GM23338 (cell line): ENCODE measurements around the gene DLG4. TPM values are rescaled to one million over a fixed set of nuclear protein-coding genes. Genes with fewer than 3 reads are reported as not detected.
A peak's percentile ranks its signal among the peaks of the same experiment; 100 is the strongest.

Source experiments
- ATAC-seq: fragments of 200-7000 bp; cut with Tn5 transposase; 3 replicates; pipeline ENCODE4 v1.9.1; 2020
- DNase-seq: peaks from one replicate; pipeline ENCODE4 v3.0.0-alpha.2; 2015; ENCODE audit warnings: low spot score
- H2AFZ ChIP-seq: fragments of 200-600 bp; sonication (generic); 2 replicates; pipeline ENCODE4 v1.8.0; 2016; ENCODE audit warnings: antibody characterized with exemption, mild to moderate bottlenecking, moderate library complexity
- H3F3A ChIP-seq: fragments of 200-600 bp; sonication (generic); replicated peaks from 2 replicates; pipeline ENCODE4 v1.8.0; 2017; ENCODE audit warnings: antibody characterized with exemption, mixed run types, low read depth
- H3K27ac ChIP-seq: fragments of 200-600 bp; sonication (generic); 2 replicates; pipeline ENCODE4 v1.6.1; 2016; ENCODE audit warnings: low read depth
- H3K27me3 ChIP-seq: fragments of 200-600 bp; sonication (generic); 2 replicates; pipeline ENCODE4 v1.8.0; 2016; ENCODE audit warnings: mild to moderate bottlenecking, mixed run types, moderate library complexity; ENCODE audit not compliant: insufficient read depth
- H3K36me3 ChIP-seq: fragments of 200-600 bp; sonication (generic); 2 replicates; pipeline ENCODE4 v1.8.0; 2016; ENCODE audit warnings: mild to moderate bottlenecking; ENCODE audit not compliant: insufficient read depth
- H3K4me1 ChIP-seq: fragments of 200-600 bp; sonication (generic); 2 replicates; pipeline ENCODE4 v1.8.0; 2016; ENCODE audit warnings: mild to moderate bottlenecking, moderate library complexity; ENCODE audit not compliant: insufficient read depth
- H3K4me2 ChIP-seq: fragments of 200-600 bp; sonication (generic); 2 replicates; pipeline ENCODE4 v1.7.1; 2017; ENCODE audit warnings: mixed run types
- H3K4me3 ChIP-seq: fragments of 200-600 bp; sonication (generic); 2 replicates; pipeline ENCODE4 v1.6.1; 2016; ENCODE audit warnings: mixed run types
- H3K79me2 ChIP-seq: fragments of 200-600 bp; sonication (generic); replicated peaks from 2 replicates; pipeline ENCODE4 v1.8.0; 2017; ENCODE audit warnings: mild to moderate bottlenecking; ENCODE audit not compliant: insufficient read depth
- H3K9me2 ChIP-seq: fragments of 200-600 bp; sonication (generic); 2 replicates; pipeline ENCODE4 v1.8.0; 2017; ENCODE audit not compliant: insufficient read depth
- H4K20me1 ChIP-seq: fragments of 200-600 bp; sonication (generic); replicated peaks from 2 replicates; pipeline ENCODE4 v1.8.0; 2017; ENCODE audit warnings: mild to moderate bottlenecking; ENCODE audit not compliant: insufficient read depth
- H3K27ac Mint-ChIP-seq: 2 replicates; pipeline ENCODE4 v1.8.0; 2020; ENCODE audit warnings: inconsistent platforms, mild to moderate bottlenecking, moderate library complexity, mixed read lengths
- H3K27me3 Mint-ChIP-seq: 3 replicates; pipeline ENCODE4 v1.8.0; 2022; ENCODE audit warnings: low read depth, mild to moderate bottlenecking, moderate library complexity, mixed read lengths, inconsistent platforms; ENCODE audit not compliant: insufficient read depth, poor library complexity
- H3K36me3 Mint-ChIP-seq: 3 replicates; pipeline ENCODE4 v1.8.0; 2021; ENCODE audit warnings: low read depth, mild to moderate bottlenecking, inconsistent platforms, moderate library complexity, mixed read lengths
- H3K4me1 Mint-ChIP-seq: 3 replicates; pipeline ENCODE4 v1.8.0; 2020; ENCODE audit warnings: mild to moderate bottlenecking, inconsistent platforms, mixed read lengths
- H3K4me3 Mint-ChIP-seq: 3 replicates; pipeline ENCODE4 v1.8.0; 2021; ENCODE audit warnings: moderate library complexity, mild to moderate bottlenecking, inconsistent platforms, mixed read lengths
- H3K9me3 Mint-ChIP-seq: 3 replicates; pipeline ENCODE4 v1.8.0; 2020; ENCODE audit warnings: moderate library complexity, mild to moderate bottlenecking, inconsistent platforms, mixed read lengths
- CREB1 ChIP-seq: fragments of 250-450 bp; sonication (Bioruptor Pico); IDR thresholded peaks from 2 replicates; pipeline ENCODE4 v1.5.0; 2020; ENCODE audit warnings: low read depth, mild to moderate bottlenecking, moderate library complexity
- EZH2 ChIP-seq: fragments of 200-600 bp; sonication (generic); IDR thresholded peaks from one replicate; pipeline ENCODE4 v1.8.0; 2017; ENCODE audit warnings: antibody characterized with exemption, mild to moderate bottlenecking, low read depth; ENCODE audit not compliant: unreplicated experiment
- JUNB ChIP-seq: IDR thresholded peaks from one replicate; pipeline ENCODE4 v1.6.1; 2016; ENCODE audit warnings: antibody characterized with exemption; ENCODE audit not compliant: unreplicated experiment
- NANOG ChIP-seq: IDR thresholded peaks from 2 replicates; pipeline ENCODE4 v1.6.1; 2016; ENCODE audit warnings: antibody characterized with exemption, borderline replicate concordance
- POLR2AphosphoS5 ChIP-seq: IDR thresholded peaks from 2 replicates; pipeline ENCODE4 v1.6.1; 2016; ENCODE audit warnings: antibody characterized with exemption, low read depth
- STAT1 ChIP-seq: IDR thresholded peaks from one replicate; pipeline ENCODE4 v1.6.1; 2016; ENCODE audit warnings: antibody characterized with exemption; ENCODE audit not compliant: unreplicated experiment
- polyA plus RNA-seq: library from polyadenylated mRNA; unstranded; fragments of >200 nt; fragmentation: Nextera tagmentation; extraction: Ambion mirVana; gene quantifications from 2 replicates; pipeline ENCODE4 v1.2.1, GENCODE V29; 2016
- total RNA-seq: library from RNA; depleted of rRNA; stranded (reverse); fragments of >200 nt; shearing (Covaris generic); gene quantifications from 2 replicates; pipeline ENCODE4 v1.2.3, GENCODE V29; 2014
- TF ChIP-seq, protein P1 (sequence below): IDR thresholded peaks from one replicate; pipeline ENCODE4 v1.6.1; 2018; ENCODE audit warnings: antibody characterized with exemption; ENCODE audit not compliant: unreplicated experiment
- TF ChIP-seq, protein P2 (sequence below), 2 experiments: fragments of 200-600 bp in 1 of 2; sonication (generic) in 1 of 2; conservative IDR thresholded peaks; 2 replicates each; pipeline versions ENCODE4 v1.5.1 to v1.6.1; 2016 to 2017; ENCODE audit warnings: antibody characterized with exemption in 2 of 2, low read depth in 2 of 2, mild to moderate bottlenecking in 2 of 2, moderate library complexity in 1 of 2
- TF ChIP-seq, protein P3 (sequence below): fragments of 250-450 bp; sonication (Bioruptor Pico); IDR thresholded peaks from 2 replicates; pipeline ENCODE4 v1.5.0; 2020; ENCODE audit warnings: mild to moderate bottlenecking, moderate library complexity

The DLG4 gene
- total and polyA plus RNA-seq, 2 experiments from 2014 or later: 11.1 to 31.0 TPM

DNA sequence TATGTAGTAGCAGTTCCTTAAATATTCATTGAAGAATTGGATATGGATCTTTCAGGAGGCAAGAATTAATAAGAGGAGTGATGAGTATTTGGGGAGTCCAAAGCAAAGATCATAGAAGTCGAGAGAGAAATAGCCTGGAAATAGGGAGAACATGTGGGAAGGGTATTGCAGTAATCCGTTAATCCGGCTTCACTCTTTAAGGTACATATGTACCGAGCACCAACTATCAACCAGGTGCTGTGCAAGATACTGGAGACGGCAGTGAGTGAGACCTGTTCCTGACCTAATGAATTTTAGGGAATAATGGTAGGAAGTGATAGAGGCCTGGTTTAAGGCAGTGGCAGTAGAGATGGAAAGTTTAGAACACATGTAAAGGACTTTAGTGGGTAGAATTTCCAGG lies 33.4 kb upstream of the DLG4 start (continued):
- TF ChIP-seq EZH2 (no peak), STAT1 (no peak), POLR2AphosphoS5 (no peak)
- TF ChIP-seq, protein P1, sequence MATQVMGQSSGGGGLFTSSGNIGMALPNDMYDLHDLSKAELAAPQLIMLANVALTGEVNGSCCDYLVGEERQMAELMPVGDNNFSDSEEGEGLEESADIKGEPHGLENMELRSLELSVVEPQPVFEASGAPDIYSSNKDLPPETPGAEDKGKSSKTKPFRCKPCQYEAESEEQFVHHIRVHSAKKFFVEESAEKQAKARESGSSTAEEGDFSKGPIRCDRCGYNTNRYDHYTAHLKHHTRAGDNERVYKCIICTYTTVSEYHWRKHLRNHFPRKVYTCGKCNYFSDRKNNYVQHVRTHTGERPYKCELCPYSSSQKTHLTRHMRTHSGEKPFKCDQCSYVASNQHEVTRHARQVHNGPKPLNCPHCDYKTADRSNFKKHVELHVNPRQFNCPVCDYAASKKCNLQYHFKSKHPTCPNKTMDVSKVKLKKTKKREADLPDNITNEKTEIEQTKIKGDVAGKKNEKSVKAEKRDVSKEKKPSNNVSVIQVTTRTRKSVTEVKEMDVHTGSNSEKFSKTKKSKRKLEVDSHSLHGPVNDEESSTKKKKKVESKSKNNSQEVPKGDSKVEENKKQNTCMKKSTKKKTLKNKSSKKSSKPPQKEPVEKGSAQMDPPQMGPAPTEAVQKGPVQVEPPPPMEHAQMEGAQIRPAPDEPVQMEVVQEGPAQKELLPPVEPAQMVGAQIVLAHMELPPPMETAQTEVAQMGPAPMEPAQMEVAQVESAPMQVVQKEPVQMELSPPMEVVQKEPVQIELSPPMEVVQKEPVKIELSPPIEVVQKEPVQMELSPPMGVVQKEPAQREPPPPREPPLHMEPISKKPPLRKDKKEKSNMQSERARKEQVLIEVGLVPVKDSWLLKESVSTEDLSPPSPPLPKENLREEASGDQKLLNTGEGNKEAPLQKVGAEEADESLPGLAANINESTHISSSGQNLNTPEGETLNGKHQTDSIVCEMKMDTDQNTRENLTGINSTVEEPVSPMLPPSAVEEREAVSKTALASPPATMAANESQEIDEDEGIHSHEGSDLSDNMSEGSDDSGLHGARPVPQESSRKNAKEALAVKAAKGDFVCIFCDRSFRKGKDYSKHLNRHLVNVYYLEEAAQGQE: no peak
- TF ChIP-seq, protein P2, sequence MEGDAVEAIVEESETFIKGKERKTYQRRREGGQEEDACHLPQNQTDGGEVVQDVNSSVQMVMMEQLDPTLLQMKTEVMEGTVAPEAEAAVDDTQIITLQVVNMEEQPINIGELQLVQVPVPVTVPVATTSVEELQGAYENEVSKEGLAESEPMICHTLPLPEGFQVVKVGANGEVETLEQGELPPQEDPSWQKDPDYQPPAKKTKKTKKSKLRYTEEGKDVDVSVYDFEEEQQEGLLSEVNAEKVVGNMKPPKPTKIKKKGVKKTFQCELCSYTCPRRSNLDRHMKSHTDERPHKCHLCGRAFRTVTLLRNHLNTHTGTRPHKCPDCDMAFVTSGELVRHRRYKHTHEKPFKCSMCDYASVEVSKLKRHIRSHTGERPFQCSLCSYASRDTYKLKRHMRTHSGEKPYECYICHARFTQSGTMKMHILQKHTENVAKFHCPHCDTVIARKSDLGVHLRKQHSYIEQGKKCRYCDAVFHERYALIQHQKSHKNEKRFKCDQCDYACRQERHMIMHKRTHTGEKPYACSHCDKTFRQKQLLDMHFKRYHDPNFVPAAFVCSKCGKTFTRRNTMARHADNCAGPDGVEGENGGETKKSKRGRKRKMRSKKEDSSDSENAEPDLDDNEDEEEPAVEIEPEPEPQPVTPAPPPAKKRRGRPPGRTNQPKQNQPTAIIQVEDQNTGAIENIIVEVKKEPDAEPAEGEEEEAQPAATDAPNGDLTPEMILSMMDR (conservative IDR thresholded peaks at IDR 0.05; ENCODE audit: low read depth in 2 of 2): no peak

DNA sequence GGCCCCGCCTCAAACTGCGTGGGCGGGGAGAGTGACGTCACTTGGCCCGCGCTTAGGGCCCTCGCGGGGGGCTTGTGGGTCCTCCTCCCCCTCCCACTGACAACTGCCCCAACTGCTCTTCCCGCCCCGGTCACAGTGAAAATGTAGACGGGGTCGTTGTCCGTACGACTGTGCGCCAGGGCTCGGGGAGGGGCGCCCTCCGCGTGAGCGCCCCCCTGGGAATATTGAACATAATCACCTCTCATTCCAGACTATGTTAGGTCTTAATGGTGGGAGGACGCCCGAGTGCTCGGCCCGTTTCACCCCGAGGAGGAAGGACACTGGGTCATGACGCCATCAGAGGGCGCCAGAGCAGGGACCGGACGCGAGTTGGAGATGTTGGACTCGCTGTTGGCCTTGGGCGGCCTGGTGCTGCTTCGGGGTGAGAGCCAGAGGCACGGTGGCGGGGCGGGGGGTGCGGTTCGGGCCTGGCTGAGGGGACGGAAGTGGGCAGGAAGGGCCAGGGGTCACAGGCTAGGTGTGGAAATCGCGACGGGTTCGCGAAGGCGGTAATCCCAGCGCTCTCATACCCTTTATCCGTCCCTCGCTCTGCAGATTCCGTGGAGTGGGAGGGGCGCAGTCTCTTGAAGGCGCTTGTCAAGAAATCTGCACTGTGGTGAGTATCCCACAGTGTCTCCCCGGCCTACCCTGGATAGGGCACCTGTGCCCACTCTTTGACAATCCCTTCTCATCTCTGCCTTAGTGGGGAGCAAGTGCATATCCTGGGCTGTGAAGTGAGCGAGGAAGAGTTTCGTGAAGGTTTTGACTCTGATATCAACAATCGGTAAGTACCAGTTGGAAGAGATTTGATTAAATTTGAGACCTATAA lies 32.8 kb upstream of the DLG4 start, which contains the start of gene ELP5:
Gene ELP5 (plus strand): TSS at position 40 of the 868 bp plus-strand sequence. CDS start 336 bp downstream, at position 376.
- Mint-ChIP-seq H3K36me3 (peaks cover 45% of the 10 kb centered on the region), H3K27ac (peak within 1 kb of the TSS; percentile 100), H3K4me3 (peak within 1 kb of the TSS; percentile 91), H3K9me3 (peaks cover 3% of the 10 kb centered on the region; the same call in 2 of the 3 replicates), H3K27me3 (peaks cover 18% of the 10 kb centered on the region), H3K4me1 (peaks cover 28% of the 10 kb centered on the region)
- Histone ChIP-seq H4K20me1 (peaks cover 32% of the 10 kb centered on the region), H3K4me2 (peak within 1 kb of the TSS; percentile 98), H3F3A (peaks cover 15% of the 10 kb centered on the region; the same call in 1 of the 2 replicates), H3K36me3 (peaks cover 13% of the 10 kb centered on the region), H2AFZ (peak within 1 kb of the TSS; percentile 44; the same call in 1 of the 2 replicates), H3K27ac (peak within 1 kb of the TSS; percentile 96), H3K9me2 (no peaks in the 10 kb centered on the region), H3K4me3 (peak within 1 kb of the TSS; percentile 65), H3K27me3 (no peaks in the 10 kb centered on the region), H3K4me1 (peaks cover 15% of the 10 kb centered on the region), H3K79me2 (peaks cover 53% of the 10 kb centered on the region)
- ATAC-seq (peak; percentile 70), DNase-seq (peak; percentile 97)
- TF ChIP-seq, protein P3, sequence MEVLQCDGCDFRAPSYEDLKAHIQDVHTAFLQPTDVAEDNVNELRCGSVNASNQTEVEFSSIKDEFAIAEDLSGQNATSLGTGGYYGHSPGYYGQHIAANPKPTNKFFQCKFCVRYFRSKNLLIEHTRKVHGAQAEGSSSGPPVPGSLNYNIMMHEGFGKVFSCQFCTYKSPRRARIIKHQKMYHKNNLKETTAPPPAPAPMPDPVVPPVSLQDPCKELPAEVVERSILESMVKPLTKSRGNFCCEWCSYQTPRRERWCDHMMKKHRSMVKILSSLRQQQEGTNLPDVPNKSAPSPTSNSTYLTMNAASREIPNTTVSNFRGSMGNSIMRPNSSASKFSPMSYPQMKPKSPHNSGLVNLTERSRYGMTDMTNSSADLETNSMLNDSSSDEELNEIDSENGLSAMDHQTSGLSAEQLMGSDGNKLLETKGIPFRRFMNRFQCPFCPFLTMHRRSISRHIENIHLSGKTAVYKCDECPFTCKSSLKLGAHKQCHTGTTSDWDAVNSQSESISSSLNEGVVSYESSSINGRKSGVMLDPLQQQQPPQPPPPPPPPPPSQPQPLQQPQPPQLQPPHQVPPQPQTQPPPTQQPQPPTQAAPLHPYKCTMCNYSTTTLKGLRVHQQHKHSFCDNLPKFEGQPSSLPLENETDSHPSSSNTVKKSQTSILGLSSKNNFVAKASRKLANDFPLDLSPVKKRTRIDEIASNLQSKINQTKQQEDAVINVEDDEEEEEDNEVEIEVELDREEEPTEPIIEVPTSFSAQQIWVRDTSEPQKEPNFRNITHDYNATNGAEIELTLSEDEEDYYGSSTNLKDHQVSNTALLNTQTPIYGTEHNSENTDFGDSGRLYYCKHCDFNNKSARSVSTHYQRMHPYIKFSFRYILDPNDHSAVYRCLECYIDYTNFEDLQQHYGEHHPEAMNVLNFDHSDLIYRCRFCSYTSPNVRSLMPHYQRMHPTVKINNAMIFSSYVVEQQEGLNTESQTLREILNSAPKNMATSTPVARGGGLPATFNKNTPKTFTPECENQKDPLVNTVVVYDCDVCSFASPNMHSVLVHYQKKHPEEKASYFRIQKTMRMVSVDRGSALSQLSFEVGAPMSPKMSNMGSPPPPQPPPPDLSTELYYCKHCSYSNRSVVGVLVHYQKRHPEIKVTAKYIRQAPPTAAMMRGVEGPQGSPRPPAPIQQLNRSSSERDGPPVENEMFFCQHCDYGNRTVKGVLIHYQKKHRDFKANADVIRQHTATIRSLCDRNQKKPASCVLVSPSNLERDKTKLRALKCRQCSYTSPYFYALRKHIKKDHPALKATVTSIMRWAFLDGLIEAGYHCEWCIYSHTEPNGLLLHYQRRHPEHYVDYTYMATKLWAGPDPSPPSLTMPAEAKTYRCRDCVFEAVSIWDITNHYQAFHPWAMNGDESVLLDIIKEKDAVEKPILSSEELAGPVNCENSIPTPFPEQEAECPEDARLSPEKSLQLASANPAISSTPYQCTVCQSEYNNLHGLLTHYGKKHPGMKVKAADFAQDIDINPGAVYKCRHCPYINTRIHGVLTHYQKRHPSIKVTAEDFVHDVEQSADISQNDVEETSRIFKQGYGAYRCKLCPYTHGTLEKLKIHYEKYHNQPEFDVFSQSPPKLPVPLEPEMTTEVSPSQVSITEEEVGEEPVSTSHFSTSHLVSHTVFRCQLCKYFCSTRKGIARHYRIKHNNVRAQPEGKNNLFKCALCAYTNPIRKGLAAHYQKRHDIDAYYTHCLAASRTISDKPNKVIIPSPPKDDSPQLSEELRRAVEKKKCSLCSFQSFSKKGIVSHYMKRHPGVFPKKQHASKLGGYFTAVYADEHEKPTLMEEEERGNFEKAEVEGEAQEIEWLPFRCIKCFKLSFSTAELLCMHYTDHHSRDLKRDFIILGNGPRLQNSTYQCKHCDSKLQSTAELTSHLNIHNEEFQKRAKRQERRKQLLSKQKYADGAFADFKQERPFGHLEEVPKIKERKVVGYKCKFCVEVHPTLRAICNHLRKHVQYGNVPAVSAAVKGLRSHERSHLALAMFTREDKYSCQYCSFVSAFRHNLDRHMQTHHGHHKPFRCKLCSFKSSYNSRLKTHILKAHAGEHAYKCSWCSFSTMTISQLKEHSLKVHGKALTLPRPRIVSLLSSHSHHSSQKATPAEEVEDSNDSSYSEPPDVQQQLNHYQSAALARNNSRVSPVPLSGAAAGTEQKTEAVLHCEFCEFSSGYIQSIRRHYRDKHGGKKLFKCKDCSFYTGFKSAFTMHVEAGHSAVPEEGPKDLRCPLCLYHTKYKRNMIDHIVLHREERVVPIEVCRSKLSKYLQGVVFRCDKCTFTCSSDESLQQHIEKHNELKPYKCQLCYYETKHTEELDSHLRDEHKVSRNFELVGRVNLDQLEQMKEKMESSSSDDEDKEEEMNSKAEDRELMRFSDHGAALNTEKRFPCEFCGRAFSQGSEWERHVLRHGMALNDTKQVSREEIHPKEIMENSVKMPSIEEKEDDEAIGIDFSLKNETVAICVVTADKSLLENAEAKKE (CRISPR knock-in tag): no peak
- TF ChIP-seq NANOG (no peak), CREB1 (CRISPR knock-in tag) (peak; percentile 94), POLR2AphosphoS5 (peak; percentile 91), JUNB (no peak)
- TF ChIP-seq, protein P2 (conservative IDR thresholded peaks at IDR 0.05; ENCODE audit: low read depth in 2 of 2): peak; percentile 7 to 59; a peak in 2 of 4 replicates
